Large intestine (tissue), 12 donors: ENCODE measurements around the gene DLD. TPM values are rescaled to one million over a fixed set of nuclear protein-coding genes. Genes with fewer than 3 reads are reported as not detected.
"Not testable (repeated sequence)": the region's sequence is repeated elsewhere in the genome, so short reads cannot be mapped to it uniquely, and the experiment has no call there.

Experiments used
- DNase-seq, 2 donors: peaks; one replicate each; pipeline versions ENCODE4 v3.0.0 to v3.0.0-alpha.2; 2013
- H3K27ac ChIP-seq: one replicate; pipeline ENCODE4 v1.5.1; 2013; ENCODE audit warnings: low read length
- H3K27me3 ChIP-seq: 2 replicates; pipeline ENCODE4 v1.6.1; 2013; ENCODE audit warnings: low read length; ENCODE audit not compliant: control insufficient read depth, insufficient read depth
- H3K36me3 ChIP-seq: 2 replicates; pipeline ENCODE4 v1.6.1; 2013; ENCODE audit warnings: low read length; ENCODE audit not compliant: control insufficient read depth, insufficient read depth
- H3K4me1 ChIP-seq: one replicate; pipeline ENCODE4 v1.6.1; 2013; ENCODE audit warnings: low read length; ENCODE audit not compliant: control insufficient read depth, insufficient read depth
- H3K4me3 ChIP-seq: one replicate; pipeline ENCODE4 v1.5.1; 2013; ENCODE audit warnings: low read length
- H3K9me3 ChIP-seq: one replicate; pipeline ENCODE4 v1.6.1; 2013; ENCODE audit warnings: mild to moderate bottlenecking, low read depth, low read length, moderate library complexity; ENCODE audit not compliant: control insufficient read depth
- WGBS: methylation state at CpG from one replicate; pipeline ENCODE4 v1.1.5; 2013; ENCODE audit warnings: low lambda C conversion rate; ENCODE audit not compliant: insufficient coverage; 5-methylcytosine and 5-hydroxymethylcytosine counted together
- long read RNA-seq, 11 donors: transcript quantifications; one replicate each; lab custom pipeline, GENCODE V29; 2026
- polyA plus RNA-seq: library from polyadenylated mRNA; unstranded; fragments of 120-200 nt; gene quantifications from one replicate; pipeline ENCODE4 v1.2.1, GENCODE V29; 2013

The DLD gene, protein sequence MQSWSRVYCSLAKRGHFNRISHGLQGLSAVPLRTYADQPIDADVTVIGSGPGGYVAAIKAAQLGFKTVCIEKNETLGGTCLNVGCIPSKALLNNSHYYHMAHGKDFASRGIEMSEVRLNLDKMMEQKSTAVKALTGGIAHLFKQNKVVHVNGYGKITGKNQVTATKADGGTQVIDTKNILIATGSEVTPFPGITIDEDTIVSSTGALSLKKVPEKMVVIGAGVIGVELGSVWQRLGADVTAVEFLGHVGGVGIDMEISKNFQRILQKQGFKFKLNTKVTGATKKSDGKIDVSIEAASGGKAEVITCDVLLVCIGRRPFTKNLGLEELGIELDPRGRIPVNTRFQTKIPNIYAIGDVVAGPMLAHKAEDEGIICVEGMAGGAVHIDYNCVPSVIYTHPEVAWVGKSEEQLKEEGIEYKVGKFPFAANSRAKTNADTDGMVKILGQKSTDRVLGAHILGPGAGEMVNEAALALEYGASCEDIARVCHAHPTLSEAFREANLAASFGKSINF
- polyA plus RNA-seq: 100 TPM
- long read RNA-seq, donor 1, transcript DLD-201 (14 exons, 3,755 nt): major isoform, 13 of 23 reads
- long read RNA-seq, donor 1, partial matches to known transcripts: 10 of 23 reads
- long read RNA-seq, donor 1, other reads (novel, unspliced or antisense): 0 of 23 reads
- long read RNA-seq, donor 2, transcript DLD-201 (14 exons, 3,755 nt): major isoform, 26 of 50 reads
- long read RNA-seq, donor 2, partial matches to known transcripts: 18 of 50 reads
- long read RNA-seq, donor 2, other reads (novel, unspliced or antisense): 5 of 50 reads
- long read RNA-seq, donor 3, transcript DLD-201 (14 exons, 3,755 nt): major isoform, 42 of 69 reads
- long read RNA-seq, donor 3, partial matches to known transcripts: 22 of 69 reads
- long read RNA-seq, donor 3, other reads (novel, unspliced or antisense): 0 of 69 reads
- long read RNA-seq, donor 4: 0 reads
- long read RNA-seq, donor 5, transcript DLD-201 (14 exons, 3,755 nt): major isoform, 19 of 27 reads
- long read RNA-seq, donor 5, partial matches to known transcripts: 6 of 27 reads
- long read RNA-seq, donor 5, other reads (novel, unspliced or antisense): 0 of 27 reads
- long read RNA-seq, donor 6, transcript DLD-201 (14 exons, 3,755 nt): major isoform, 26 of 41 reads
- long read RNA-seq, donor 6, partial matches to known transcripts: 13 of 41 reads
- long read RNA-seq, donor 6, other reads (novel, unspliced or antisense): 0 of 41 reads
- long read RNA-seq, donor 7, transcript DLD-201 (14 exons, 3,755 nt): major isoform, 8 of 487 reads
- long read RNA-seq, donor 7, partial matches to known transcripts: 479 of 487 reads
- long read RNA-seq, donor 7, other reads (novel, unspliced or antisense): 0 of 487 reads
- long read RNA-seq, donor 8, transcript DLD-209 (5 exons, 600 nt): minor isoform, 5 of 57 reads
- long read RNA-seq, donor 8, transcript DLD-201 (14 exons, 3,755 nt): major isoform, 27 of 57 reads
- long read RNA-seq, donor 8, partial matches to known transcripts: 25 of 57 reads
- long read RNA-seq, donor 8, other reads (novel, unspliced or antisense): 0 of 57 reads
- long read RNA-seq, donor 9, transcript DLD-201 (14 exons, 3,755 nt): major isoform, 29 of 39 reads
- long read RNA-seq, donor 9, partial matches to known transcripts: 7 of 39 reads
- long read RNA-seq, donor 9, other reads (novel, unspliced or antisense): 0 of 39 reads
- long read RNA-seq, donor 10, transcript DLD-201 (14 exons, 3,755 nt): major isoform, 30 of 576 reads
- long read RNA-seq, donor 10, partial matches to known transcripts: 534 of 576 reads
- long read RNA-seq, donor 10, other reads (novel, unspliced or antisense): 8 of 576 reads
- long read RNA-seq, donor 11, transcript DLD-201 (14 exons, 3,755 nt): major isoform, 24 of 25 reads
- long read RNA-seq, donor 11, partial matches to known transcripts: 0 of 25 reads
- long read RNA-seq, donor 11, other reads (novel, unspliced or antisense): 0 of 25 reads

DNA sequence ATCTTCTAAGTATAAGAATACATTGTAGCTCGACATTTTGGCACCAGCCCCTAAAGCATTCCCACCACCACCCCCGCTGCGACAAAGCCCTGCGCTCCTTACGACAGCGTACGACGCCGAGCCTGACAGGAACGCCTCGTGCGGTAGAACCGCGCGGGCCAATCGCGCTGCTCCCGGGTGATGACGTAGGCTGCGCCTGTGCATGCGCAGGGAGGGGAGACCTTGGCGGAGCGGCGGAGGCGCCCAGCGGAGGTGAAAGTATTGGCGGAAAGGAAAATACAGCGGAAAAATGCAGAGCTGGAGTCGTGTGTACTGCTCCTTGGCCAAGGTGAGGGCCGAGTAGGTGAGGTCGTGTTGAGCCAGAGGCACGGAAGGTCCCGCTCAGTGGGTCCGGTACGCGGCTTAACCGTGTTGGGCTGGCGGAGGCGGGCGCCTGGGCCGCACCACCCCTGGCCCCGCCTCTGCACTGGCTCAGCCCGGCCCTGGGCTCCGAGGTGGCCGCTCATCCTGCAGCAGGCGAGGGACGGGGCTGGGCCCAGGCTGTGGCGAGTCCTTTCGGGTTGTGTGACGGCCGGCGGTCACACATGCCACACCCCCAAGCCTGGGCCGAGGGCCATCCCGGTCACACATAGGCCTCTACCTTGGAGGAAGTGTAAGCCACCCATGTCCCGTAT, at the start of gene DLD:
TSS of gene DLD (plus strand) at position 222 of the 674 bp plus-strand sequence. CDS start at position 290, 68 bp downstream.
- Histone ChIP-seq H3K27ac (peak within 1 kb of the TSS; percentile 90), H3K9me3 (no peaks in the 10 kb centered on the region), H3K4me3 (peak within 1 kb of the TSS; percentile 72), H3K27me3 (no peaks in the 10 kb centered on the region), H3K36me3 (peaks cover 17% of the 10 kb centered on the region), H3K4me1 (peaks cover 4% of the 10 kb centered on the region)
- no CpG with 5 or more reads among the region's 55 CpGs for WGBS
- peak; percentile 96 to 97 for DNase-seq

DNA sequence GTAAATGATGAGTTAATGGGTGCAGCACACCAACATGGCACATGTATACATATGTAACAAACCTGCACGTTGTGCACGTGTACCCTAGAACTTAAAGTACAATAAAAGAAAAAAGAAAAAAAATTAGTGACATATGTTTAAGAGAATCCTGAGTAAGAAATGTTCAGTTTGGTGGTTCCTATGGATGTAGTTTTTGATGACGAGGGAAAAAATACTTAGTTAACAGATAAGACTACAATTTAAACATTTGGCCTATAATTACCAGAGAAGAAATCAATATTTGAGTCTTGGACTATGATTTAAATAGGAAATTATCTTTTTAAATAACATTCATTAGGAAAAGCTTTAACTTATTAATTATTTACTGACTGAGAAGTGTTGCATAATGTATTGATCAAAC, 48.8 kb upstream of the DLD start:
- peaks cover 12% of the 10 kb centered on the region for H3K4me1 ChIP-seq
- WGBS: 82% methylated on average over 1 of the region's 3 CpGs

DNA sequence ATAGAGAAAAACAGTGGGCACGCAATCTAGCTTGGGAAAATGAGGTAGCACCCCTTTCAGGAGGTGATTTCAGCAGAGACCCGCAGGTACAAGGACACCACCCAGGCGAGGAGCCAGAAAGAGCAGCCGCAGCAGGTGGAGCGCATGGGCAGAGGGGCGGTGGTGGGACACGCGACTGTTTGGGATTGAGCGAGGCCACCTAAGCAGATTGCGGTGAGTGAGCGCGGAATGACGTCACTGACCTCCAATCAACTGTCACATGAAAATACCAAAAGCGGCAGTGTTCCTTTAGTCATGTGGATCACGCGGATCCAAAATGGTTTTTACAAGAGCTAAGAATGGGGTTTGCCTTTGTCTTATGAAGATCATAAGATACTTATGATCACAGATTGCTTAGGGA, 47.8 kb upstream of the DLD start:
- H3K4me1 ChIP-seq: peaks cover 3% of the 10 kb centered on the region
- H3K27me3 ChIP-seq: no peaks in the 10 kb centered on the region
- DNase-seq: no peak
- no peaks in the 10 kb centered on the region for H3K36me3 ChIP-seq
- H3K9me3 ChIP-seq: peaks cover 11% of the 10 kb centered on the region
- H3K4me3 ChIP-seq: no peak overlapping the region
- no peak overlapping the region for H3K27ac ChIP-seq
- 100% methylated on average over 6 of the region's 16 CpGs for WGBS

More for the DNA sequence above, 48.8 kb upstream of the DLD start:
- no peaks in the 10 kb centered on the region for H3K36me3 ChIP-seq
- H3K27ac ChIP-seq: no peak overlapping the region
- no peaks in the 10 kb centered on the region for H3K27me3 ChIP-seq
- no peak overlapping the region for H3K4me3 ChIP-seq
- DNase-seq: no peak
- peaks cover 3% of the 10 kb centered on the region for H3K9me3 ChIP-seq

DNA sequence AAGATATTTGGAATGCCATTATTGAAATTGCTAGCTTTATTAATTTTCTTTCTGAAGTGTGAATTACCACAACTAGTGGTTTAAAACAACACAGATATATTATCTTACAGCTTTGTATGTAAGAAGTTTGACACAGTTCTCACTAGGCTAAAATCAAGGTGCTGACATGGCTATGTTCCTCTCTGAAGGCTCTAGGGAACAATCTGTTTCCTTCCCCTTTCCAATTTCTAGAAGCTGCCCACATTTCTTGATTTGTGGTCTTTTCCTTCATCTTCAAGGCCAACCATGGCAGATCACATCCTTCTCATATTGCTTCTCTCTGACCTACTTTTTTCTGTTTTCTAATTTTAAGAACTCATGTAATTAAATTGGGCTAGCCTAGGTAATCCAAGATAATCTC, 44.7 kb upstream of the DLD start:
- no peak for DNase-seq
- H3K9me3 ChIP-seq: peaks cover 11% of the 10 kb centered on the region

DNA sequence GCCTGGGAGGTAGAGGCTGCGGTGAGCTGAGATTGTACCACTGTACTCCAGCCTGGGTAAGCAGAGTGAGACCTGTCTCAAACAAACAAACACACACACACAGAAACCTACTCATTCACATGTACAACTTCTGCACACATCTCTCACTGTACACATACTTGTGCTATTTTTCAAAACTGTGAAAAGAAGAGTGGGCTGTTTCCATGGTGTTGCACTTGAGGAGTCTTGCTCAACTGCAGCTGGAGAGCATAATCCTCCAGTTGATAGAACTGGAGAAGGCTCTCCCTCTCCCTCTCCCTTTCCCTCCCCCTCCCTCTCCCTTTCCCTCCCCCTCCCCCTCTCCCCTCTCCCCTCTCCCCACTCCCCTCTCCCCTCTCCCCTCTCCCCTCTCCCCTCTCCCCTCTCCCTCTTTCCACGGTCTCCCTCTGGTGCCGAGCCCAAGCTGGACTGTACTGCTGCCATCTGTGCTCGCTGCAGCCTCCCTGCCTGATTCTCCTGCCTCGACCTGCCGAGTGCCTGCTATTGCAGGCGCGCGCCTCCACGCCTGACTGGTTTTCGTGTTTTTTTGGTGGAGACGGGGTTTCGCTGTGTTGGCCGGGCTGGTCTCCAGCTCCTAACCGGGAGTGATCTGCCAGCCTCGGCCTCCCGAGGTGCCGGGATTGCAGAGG, 43.7 kb upstream of the DLD start:
- H3K4me3 ChIP-seq: no peak overlapping the region
- H3K27me3 ChIP-seq: no peaks in the 10 kb centered on the region
- H3K9me3 ChIP-seq: peaks cover 11% of the 10 kb centered on the region
- peaks cover 9% of the 10 kb centered on the region for H3K4me1 ChIP-seq
- no peak for DNase-seq
- no peaks in the 10 kb centered on the region for H3K36me3 ChIP-seq
- H3K27ac ChIP-seq: no peak overlapping the region
- no CpG with 5 or more reads among the region's 18 CpGs for WGBS

More for the DNA sequence above, 44.7 kb upstream of the DLD start:
- Histone ChIP-seq H3K4me3 (no peak overlapping the region), H3K4me1 (peaks cover 7% of the 10 kb centered on the region), H3K27me3 (no peaks in the 10 kb centered on the region), H3K27ac (no peak overlapping the region), H3K36me3 (no peaks in the 10 kb centered on the region)

DNA sequence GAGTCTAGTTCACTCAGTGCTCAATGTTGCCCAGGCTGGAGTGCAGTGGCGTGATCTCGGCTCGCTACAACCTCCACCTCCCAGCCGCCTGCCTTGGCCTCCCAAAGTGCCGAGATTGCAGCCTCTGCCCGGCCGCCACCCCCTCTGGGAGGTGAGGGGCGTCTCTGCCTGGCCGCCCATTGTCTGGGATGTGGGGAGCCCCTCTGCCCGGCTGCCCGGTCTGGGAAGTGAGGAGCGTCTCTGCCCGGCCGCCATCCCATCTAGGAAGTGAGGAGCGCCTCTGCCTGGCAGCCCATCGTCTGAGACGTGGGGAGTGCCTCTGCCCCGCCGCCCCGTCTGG, 43.2 kb upstream of the DLD start:
- no CpG with 5 or more reads among the region's 20 CpGs for WGBS
- peaks cover 11% of the 10 kb centered on the region for H3K9me3 ChIP-seq
- not testable (repeated sequence) for H3K4me3 ChIP-seq, H3K27ac ChIP-seq, H3K4me1 ChIP-seq, H3K27me3 ChIP-seq, DNase-seq, H3K36me3 ChIP-seq

DNA sequence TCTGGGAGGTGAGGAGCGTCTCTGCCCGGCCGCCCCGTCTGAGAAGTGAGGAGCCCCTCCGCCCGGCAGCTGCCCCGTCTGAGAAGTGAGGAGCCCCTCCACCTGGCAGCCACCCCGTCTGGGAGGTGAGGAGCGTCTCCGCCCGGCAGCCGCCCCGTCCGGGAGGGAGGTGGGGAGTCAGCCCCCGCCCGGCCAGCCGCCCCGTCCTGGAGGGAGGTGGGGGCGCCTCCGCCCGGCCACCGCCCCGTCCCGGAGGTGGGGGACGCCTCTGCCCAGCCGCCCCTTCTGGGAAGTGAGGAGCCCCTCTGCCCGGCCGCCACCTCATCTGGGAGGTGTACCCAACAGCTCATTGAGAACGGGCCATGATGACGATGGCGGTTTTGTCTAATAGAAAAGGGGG, 42.8 kb upstream of the DLD start:
- H3K9me3 ChIP-seq, H3K27me3 ChIP-seq, H3K36me3 ChIP-seq, H3K27ac ChIP-seq, H3K4me1 ChIP-seq, H3K4me3 ChIP-seq, DNase-seq: not testable (repeated sequence)
- WGBS: no CpG with 5 or more reads among the region's 31 CpGs

DNA sequence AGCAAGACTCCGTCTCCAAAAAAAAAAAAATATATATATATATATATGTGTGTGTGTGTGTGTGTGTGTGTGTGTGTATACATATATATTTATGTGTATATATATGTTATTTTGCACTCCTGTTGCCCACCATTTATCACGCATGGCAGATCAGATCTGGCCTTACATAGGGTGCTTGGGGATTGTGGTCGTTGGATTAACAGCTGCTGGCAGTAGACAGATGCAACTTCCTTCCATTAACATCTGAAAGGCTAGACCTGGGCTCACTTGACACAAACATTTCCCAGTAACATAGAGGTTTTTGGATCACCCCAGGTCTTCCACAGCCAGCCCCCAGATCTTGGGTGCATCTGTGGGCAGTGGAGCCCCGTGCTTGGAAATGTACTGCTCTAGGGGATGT, 40.8 kb upstream of the DLD start:
- Histone ChIP-seq H3K4me1 (peaks cover 9% of the 10 kb centered on the region), H3K27ac (peak overlapping the region; percentile 71), H3K27me3 (no peaks in the 10 kb centered on the region), H3K4me3 (no peak overlapping the region), H3K36me3 (no peaks in the 10 kb centered on the region), H3K9me3 (peaks cover 8% of the 10 kb centered on the region)
- no peak for DNase-seq
- no CpG with 5 or more reads among the region's 4 CpGs for WGBS
